GM10266 (cell line): ENCODE results near the gene TXLNB.

ENCODE experiments used
- DNase-seq: peaks from one replicate; pipeline ENCODE4 v3.0.0; 2012; ENCODE audit errors: extremely low spot score
- CTCF ChIP-seq: IDR thresholded peaks from 2 replicates; pipeline ENCODE4 v1.5.1; 2012; ENCODE audit warnings: mild to moderate bottlenecking, low read depth; ENCODE audit not compliant: control insufficient read depth, insufficient read depth; ENCODE audit errors: missing control alignments

TXLNB gene

GRCh38 chr6:139257291-139257690 is 34.5 kb downstream of the TXLNB start:
- TF ChIP-seq CTCF, result no peak
- DNase-seq, result no peak

DNA sequence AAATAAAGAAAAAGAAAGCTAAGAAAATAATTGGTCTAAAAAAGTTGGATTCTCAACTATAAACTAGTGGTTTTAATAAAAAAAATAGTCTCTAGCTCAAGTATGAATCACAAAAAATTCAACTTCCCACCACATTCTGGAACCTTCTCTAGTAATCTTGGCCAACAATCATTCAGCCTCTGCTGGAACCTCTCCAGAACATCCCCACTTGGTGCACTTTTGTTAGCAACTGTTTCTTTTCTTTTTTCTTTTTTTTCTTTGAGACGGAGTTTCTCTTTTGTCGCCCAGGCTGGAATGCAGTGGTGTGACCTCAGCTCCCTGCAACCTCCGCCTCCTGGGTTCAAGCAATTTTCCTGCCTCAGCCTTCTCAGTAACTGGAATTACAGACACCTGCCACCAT is 35.7 kb downstream of the TXLNB start:
- DNase-seq, result no peak
- TF ChIP-seq CTCF, result no peak

DNA sequence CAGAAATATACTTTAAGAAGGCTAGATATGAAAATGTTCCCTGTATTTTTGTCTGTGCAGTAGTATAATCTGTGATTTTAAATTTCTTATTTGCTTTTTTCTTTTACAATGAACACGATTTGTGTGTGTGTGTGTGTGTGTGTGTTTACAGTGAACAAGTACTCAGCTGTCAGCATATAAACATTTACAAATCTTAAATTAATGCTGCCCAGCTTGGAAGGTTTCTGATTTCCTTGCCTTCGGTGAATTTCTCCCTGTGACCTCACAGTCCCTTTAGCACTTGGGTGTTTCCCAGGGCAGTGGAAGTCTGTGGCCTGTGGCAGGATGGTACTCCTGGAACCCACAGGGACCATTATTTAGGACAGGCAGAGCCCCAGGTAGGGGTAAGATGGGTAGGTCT is 37.6 kb downstream of the TXLNB start:
- no peak for DNase-seq
- no peak for TF ChIP-seq CTCF

- DNase-seq, result no peak
- TF ChIP-seq CTCF, result no peak
These were observed 38.1 kb downstream of the TXLNB start for GRCh38 chr6:139253656-139254055.

DNA sequence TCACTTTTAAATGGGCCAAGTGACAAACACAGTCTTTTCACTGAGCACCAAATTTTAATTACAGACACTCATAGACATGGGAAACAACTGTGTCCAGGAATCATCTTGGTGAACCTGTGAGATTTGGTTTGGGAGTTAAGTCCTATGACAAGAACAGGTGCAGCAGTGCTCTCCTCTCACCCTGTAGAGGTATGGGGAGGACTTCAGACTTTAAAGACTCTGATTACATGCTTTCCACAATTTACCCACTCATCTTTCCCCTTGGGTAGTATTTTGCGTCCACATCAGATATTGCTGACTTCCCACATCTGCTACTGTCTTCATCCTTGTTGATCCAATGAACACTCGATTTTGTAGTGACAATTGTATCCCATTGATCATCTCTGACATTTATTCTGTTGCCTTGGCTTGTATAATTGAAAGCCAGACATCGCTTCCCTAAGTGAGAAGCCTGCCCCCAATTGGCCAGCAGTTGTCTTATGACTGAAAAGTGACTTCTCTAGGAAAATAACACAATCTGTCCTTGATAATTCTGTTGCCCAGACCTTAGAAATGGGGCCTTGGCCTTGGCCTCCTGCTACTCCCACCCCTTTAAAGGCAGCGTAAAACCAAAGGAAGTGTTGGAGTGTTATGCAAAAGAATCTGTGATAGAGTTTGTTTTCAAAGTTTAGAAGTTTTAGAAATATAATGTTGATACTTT is 40.0 kb downstream of the TXLNB start:
- TF ChIP-seq CTCF, result no peak
- DNase-seq, result no peak

DNA sequence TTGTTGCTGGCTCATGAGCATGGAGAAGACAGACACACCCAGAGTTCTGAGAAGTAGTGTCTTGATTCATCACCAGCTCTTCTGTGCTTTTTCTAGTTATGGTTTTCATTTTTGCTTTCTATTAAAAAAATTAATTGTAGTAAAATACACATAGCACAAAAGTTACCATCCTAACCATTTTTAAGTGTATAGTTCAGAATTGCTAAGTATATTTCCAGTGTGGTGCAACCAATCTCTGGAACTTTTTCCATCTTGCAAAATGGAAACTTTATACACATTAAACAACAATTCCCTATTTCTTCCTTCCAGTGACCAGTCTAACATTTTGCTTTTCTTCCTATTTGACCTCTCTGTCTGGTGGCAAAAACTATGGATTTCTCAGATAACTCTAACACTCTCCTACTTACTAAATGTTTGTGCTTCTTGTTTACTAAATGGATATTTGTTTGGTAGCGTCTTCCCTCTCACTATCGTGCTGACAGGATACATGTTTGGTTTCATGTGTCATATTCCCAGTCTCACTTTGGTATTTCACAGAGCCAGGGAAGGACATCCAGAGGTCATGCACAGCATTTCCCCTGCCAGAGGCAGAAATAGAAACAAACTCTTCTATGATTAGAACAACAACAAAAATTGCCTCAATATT is 40.6 kb downstream of the TXLNB start:
- no peak for TF ChIP-seq CTCF
- DNase-seq, result no peak

- DNase-seq, result peak; percentile 60
- peak; percentile 70 for TF ChIP-seq CTCF
These were observed 41.3 kb downstream of the TXLNB start for GRCh38 chr6:139250296-139251044.
